Measurements from ENCODE around the gene SLC4A4.

SLC4A4 gene

GRCh38 chr4:71417150-71417549, 78.3 kb downstream of the SLC4A4 start:
- DNase-seq = no peak

GRCh38 chr4:71426381-71427042, 87.7 kb downstream of the SLC4A4 start:
- no peak for DNase-seq

GRCh38 chr4:71429106-71429505, 90.3 kb downstream of the SLC4A4 start:
- no peak for DNase-seq

- no peak for DNase-seq
These were observed 91.1 kb downstream of the SLC4A4 start for GRCh38 chr4:71429962-71430361.

GRCh38 chr4:71430609-71431008, 91.8 kb downstream of the SLC4A4 start:
- no peak for DNase-seq

- DNase-seq = no peak
These were observed 101.8 kb downstream of the SLC4A4 start for GRCh38 chr4:71440612-71441011.

- no peak for DNase-seq
These were observed 102.7 kb downstream of the SLC4A4 start for GRCh38 chr4:71441186-71442169.

- DNase-seq = no peak
These were observed 103.5 kb downstream of the SLC4A4 start for GRCh38 chr4:71442336-71442735.

- no peak for DNase-seq
These were observed 105.6 kb downstream of the SLC4A4 start for GRCh38 chr4:71444395-71444794.

GRCh38 chr4:71445811-71446210, 107.0 kb downstream of the SLC4A4 start:
- no peak for DNase-seq

GRCh38 chr4:71446479-71447081, 107.8 kb downstream of the SLC4A4 start:
- DNase-seq = no peak

GRCh38 chr4:71449040-71449439, 110.2 kb downstream of the SLC4A4 start:
- no peak for DNase-seq

GRCh38 chr4:71449878-71450277, 111.1 kb downstream of the SLC4A4 start:
- DNase-seq = no peak

GRCh38 chr4:71453531-71453930, 114.7 kb downstream of the SLC4A4 start:
- no peak for DNase-seq

GRCh38 chr4:71456841-71457240, 118.0 kb downstream of the SLC4A4 start:
- DNase-seq = no peak

GRCh38 chr4:71460371-71460770, 121.6 kb downstream of the SLC4A4 start:
- no peak for DNase-seq

- DNase-seq = no peak
These were observed 122.6 kb downstream of the SLC4A4 start for GRCh38 chr4:71461422-71461821.

- no peak for DNase-seq
These were observed 128.0 kb downstream of the SLC4A4 start for GRCh38 chr4:71466775-71467174.

- DNase-seq = no peak
These were observed 129.4 kb downstream of the SLC4A4 start for GRCh38 chr4:71468116-71468710.

- no peak for DNase-seq
These were observed 130.7 kb downstream of the SLC4A4 start for GRCh38 chr4:71469541-71469940.

GRCh38 chr4:71470524-71470923, 131.7 kb downstream of the SLC4A4 start:
- DNase-seq = no peak

GRCh38 chr4:71472946-71473345, 134.1 kb downstream of the SLC4A4 start:
- no peak for DNase-seq

- DNase-seq = no peak
These were observed 134.9 kb downstream of the SLC4A4 start for GRCh38 chr4:71473541-71474240.

All from suppressor macrophage treated with lipopolysaccharide for 4 hours (primary cell).